ENCODE data around the gene BTNL9. TPM values are rescaled to one million over a fixed set of nuclear protein-coding genes. Genes with fewer than 3 reads are reported as not detected.

BTNL9 gene
- total RNA-seq, 1 donor from 2014 or later = 26.0 TPM

- DNase-seq (ENCODE audit: low spot score) = peak; percentile 29
Observed at GRCh38 chr5:181042722-181043121, 2.7 kb downstream of the BTNL9 start.

- DNase-seq (ENCODE audit: low spot score) = peak; percentile 36
Observed at GRCh38 chr5:181043285-181044092, 3.4 kb downstream of the BTNL9 start.

- peak; percentile 36 for DNase-seq (ENCODE audit: low spot score)
Observed at GRCh38 chr5:181044093-181044599, 4.1 kb downstream of the BTNL9 start.

- peak; percentile 51 for DNase-seq (ENCODE audit: low spot score)
Observed at GRCh38 chr5:181044662-181045305, 4.7 kb downstream of the BTNL9 start.

- DNase-seq (ENCODE audit: low spot score) = peak; percentile 42
Observed at GRCh38 chr5:181045316-181045715, 5.2 kb downstream of the BTNL9 start.

- DNase-seq (ENCODE audit: low spot score) = peak; percentile 41
Observed at GRCh38 chr5:181045857-181046256, 5.8 kb downstream of the BTNL9 start.

GRCh38 chr5:181047288-181047687 lies 7.2 kb downstream of the BTNL9 start:
- DNase-seq (ENCODE audit: low spot score) = no peak

- peak; percentile 29 for DNase-seq (ENCODE audit: low spot score)
Observed at GRCh38 chr5:181047921-181048320, 7.9 kb downstream of the BTNL9 start.

- DNase-seq (ENCODE audit: low spot score) = peak; percentile 19
Observed at GRCh38 chr5:181050016-181050415, 9.9 kb downstream of the BTNL9 start.

- peak; percentile 27 for DNase-seq (ENCODE audit: low spot score)
Observed at GRCh38 chr5:181051841-181052671, 12.0 kb downstream of the BTNL9 start.

GRCh38 chr5:181052672-181053487 lies 12.8 kb downstream of the BTNL9 start:
- DNase-seq (ENCODE audit: low spot score) = peak; percentile 39

GRCh38 chr5:181053488-181054121 lies 13.5 kb downstream of the BTNL9 start:
- DNase-seq (ENCODE audit: low spot score) = peak; percentile 43

- DNase-seq (ENCODE audit: low spot score) = no peak
Observed at GRCh38 chr5:181054138-181054537, 14.1 kb downstream of the BTNL9 start.

GRCh38 chr5:181054871-181055459 lies 14.9 kb downstream of the BTNL9 start:
- DNase-seq (ENCODE audit: low spot score) = peak; percentile 34

- no peak for DNase-seq (ENCODE audit: low spot score)
Observed at GRCh38 chr5:181056431-181056830, 16.4 kb downstream of the BTNL9 start.

GRCh38 chr5:181058321-181058720 lies 18.3 kb downstream of the BTNL9 start:
- DNase-seq (ENCODE audit: low spot score) = no peak

GRCh38 chr5:181058786-181059296 lies 18.8 kb downstream of the BTNL9 start:
- peak; percentile 40 for DNase-seq (ENCODE audit: low spot score)

GRCh38 chr5:181059297-181060230 lies 19.5 kb downstream of the BTNL9 start:
- peak; percentile 30 for DNase-seq (ENCODE audit: low spot score)

GRCh38 chr5:181060231-181060590 lies 20.1 kb downstream of the BTNL9 start:
- DNase-seq (ENCODE audit: low spot score) = peak; percentile 27
